GM19035 (cell line): ENCODE measurements around the gene C1orf174.

Experiments
- ATAC-seq: cut with Tn5 transposase; IDR thresholded peaks from one replicate; pipeline ENCODE4 v1.9.1; 2021; ENCODE audit not compliant: unreplicated experiment

C1orf174 gene

GRCh38 chr1:3898475-3898735 is 1.7 kb downstream of the C1orf174 start:
- no peak for ATAC-seq

GRCh38 chr1:3896396-3897000 is 3.6 kb downstream of the C1orf174 start:
- no peak for ATAC-seq

- ATAC-seq: no peak
Observed at GRCh38 chr1:3895951-3896325, 4.1 kb downstream of the C1orf174 start.

GRCh38 chr1:3895279-3895950 is 4.7 kb downstream of the C1orf174 start:
- no peak for ATAC-seq

GRCh38 chr1:3894626-3895278 is 5.3 kb downstream of the C1orf174 start:
- ATAC-seq: no peak

- ATAC-seq: no peak
Observed at GRCh38 chr1:3893190-3893589, 6.9 kb downstream of the C1orf174 start.

- no peak for ATAC-seq
Observed at GRCh38 chr1:3892748-3893147, 7.3 kb downstream of the C1orf174 start.

GRCh38 chr1:3891329-3891865 is 8.7 kb downstream of the C1orf174 start:
- no peak for ATAC-seq

- no peak for ATAC-seq
Observed at GRCh38 chr1:3890389-3891328, 9.4 kb downstream of the C1orf174 start.

GRCh38 chr1:3889936-3890335 is 10.1 kb downstream of the C1orf174 start:
- ATAC-seq: no peak

GRCh38 chr1:3888301-3888700 is 11.8 kb downstream of the C1orf174 start:
- no peak for ATAC-seq

GRCh38 chr1:3886691-3887090 is 13.4 kb downstream of the C1orf174 start:
- no peak for ATAC-seq

GRCh38 chr1:3886106-3886670 is 13.9 kb downstream of the C1orf174 start:
- no peak for ATAC-seq

- no peak for ATAC-seq
Observed at GRCh38 chr1:3885611-3886010, 14.5 kb downstream of the C1orf174 start.

GRCh38 chr1:3884966-3885365 is 15.1 kb downstream of the C1orf174 start:
- no peak for ATAC-seq

GRCh38 chr1:3883194-3883925 is 16.7 kb downstream of the C1orf174 start:
- no peak for ATAC-seq

GRCh38 chr1:3881193-3881480 is 18.9 kb downstream of the C1orf174 start:
- ATAC-seq: no peak

GRCh38 chr1:3880429-3881192 is 19.5 kb downstream of the C1orf174 start:
- ATAC-seq: no peak

GRCh38 chr1:3879787-3880428 is 20.2 kb downstream of the C1orf174 start:
- ATAC-seq: no peak
